HepG2 (cell line): ENCODE data around the gene KANSL1L. TPM values are rescaled to one million over a fixed set of nuclear protein-coding genes. Genes with fewer than 3 reads are reported as not detected.

Experiments used
- KMT2A ChIP-seq: sonication (generic); formaldehyde crosslinking; IDR thresholded peaks from 2 replicates; pipeline ENCODE4 v1.4.0; 2020; ENCODE audit warnings: missing genetic modification reagents
- LBX2 ChIP-seq: sonication (generic); formaldehyde crosslinking; IDR thresholded peaks from 2 replicates; pipeline ENCODE4 v1.5.0; 2020; ENCODE audit warnings: missing genetic modification reagents, mild to moderate bottlenecking, borderline replicate concordance
- NFAT5 ChIP-seq: sonication (generic); formaldehyde crosslinking; IDR thresholded peaks from 2 replicates; pipeline ENCODE4 v1.4.0; 2020; ENCODE audit warnings: missing genetic modification reagents
- NR1H2 ChIP-seq: sonication (generic); formaldehyde crosslinking; IDR thresholded peaks from 2 replicates; pipeline ENCODE4 v1.8.1; 2022; ENCODE audit warnings: low read depth, missing genetic modification reagents, borderline replicate concordance
- NR2F6 ChIP-seq, 2 experiments: IDR thresholded peaks; 2 replicates each; pipeline ENCODE4 v1.6.1; 2016; ENCODE audit warnings: antibody characterized with exemption in 1 of 2, mild to moderate bottlenecking in 1 of 2
- PHF20 ChIP-seq: sonication (generic); formaldehyde crosslinking; IDR thresholded peaks from 2 replicates; pipeline ENCODE4 v1.5.0; 2020; ENCODE audit warnings: mild to moderate bottlenecking, missing genetic modification reagents
- TEAD3 ChIP-seq: optimal IDR thresholded peaks from 2 replicates; pipeline ENCODE3; 2016; ENCODE audit warnings: borderline replicate concordance
- ZNF335 ChIP-seq: sonication (generic); formaldehyde crosslinking; IDR thresholded peaks from 2 replicates; pipeline ENCODE4 v1.4.0; 2020; ENCODE audit warnings: missing genetic modification reagents
- ZNF337 ChIP-seq: sonication (generic); formaldehyde crosslinking; IDR thresholded peaks from 2 replicates; pipeline ENCODE4 v1.5.1; 2020; ENCODE audit warnings: missing genetic modification reagents, low read depth, mild to moderate bottlenecking, borderline replicate concordance
- ZNF33A ChIP-seq: sonication (generic); formaldehyde crosslinking; IDR thresholded peaks from 2 replicates; pipeline ENCODE4 v1.5.1; 2020; ENCODE audit warnings: missing genetic modification reagents, mild to moderate bottlenecking, moderate library complexity, borderline replicate concordance
- ZNF354B ChIP-seq: sonication (generic); formaldehyde crosslinking; IDR thresholded peaks from 2 replicates; pipeline ENCODE4 v1.8.0; 2022; ENCODE audit warnings: mild to moderate bottlenecking, missing genetic modification reagents
- ZNF7 ChIP-seq: IDR thresholded peaks from 2 replicates; pipeline ENCODE4 v1.6.1; 2016; ENCODE audit warnings: missing biosample characterization, missing genetic modification reagents
- polyA plus RNA-seq, 8 experiments: library from polyadenylated mRNA; depleted of rRNA in 3 of 8; stranded (reverse) in 7 of 8; unstranded in 1 of 8; fragments of >200 nt; fragmentation: Illumina TruSeq in 4 of 8; extraction: Trizol in 4 of 8; gene quantifications; 2 replicates each; pipeline versions ENCODE4 v1.2.1 to v1.2.3, GENCODE V29; 2011 to 2016; ENCODE audit warnings: low read depth in 4 of 8, missing spikeins in 1 of 8, mixed read lengths in 1 of 8; ENCODE audit not compliant: insufficient read depth in 1 of 8
- total RNA-seq, 5 experiments: library from RNA; depleted of rRNA; stranded (reverse); fragments of >200 nt; fragmentation: Illumina TruSeq; extraction: Trizol; gene quantifications; 2 replicates each; pipeline ENCODE4 v1.2.3, GENCODE V29; 2016; ENCODE audit warnings: low read depth in 1 of 5
- TF ChIP-seq, protein P1 (sequence below): sonication (generic); formaldehyde crosslinking; IDR thresholded peaks from 2 replicates; pipeline ENCODE4 v1.9.0; 2021; ENCODE audit warnings: missing genetic modification reagents, borderline replicate concordance

The KANSL1L gene
- total and polyA plus RNA-seq, 2 of the 13 experiments (the other 11 are each of a cell fraction or from before 2014, with no cell fraction given): 5.4 to 10.3 TPM

DNA sequence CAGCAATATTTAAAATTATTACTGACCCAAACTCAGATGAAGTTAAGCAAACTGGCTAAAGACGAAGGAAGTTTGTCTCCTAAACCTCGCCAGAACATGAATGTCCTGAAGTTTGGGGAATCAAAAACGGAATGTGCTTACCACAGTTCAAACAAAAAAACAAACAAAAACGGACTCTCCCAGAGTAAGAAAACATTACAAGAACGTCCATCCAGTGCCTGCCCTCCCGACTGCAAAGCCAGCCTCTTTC lies 1.1 kb downstream of the KANSL1L start (continued):
- TF ChIP-seq TEAD3 (CRISPR knock-in tag) (no peak), NFAT5 (CRISPR knock-in tag) (no peak), ZNF354B (CRISPR knock-in tag) (no peak), KMT2A (CRISPR knock-in tag) (no peak; the same call in 1 of the 2 replicates), ZNF335 (no peak), NR2F6 (IDR thresholded peaks at IDR 0.05) (no peak), NR2F6 (CRISPR knock-in tag; IDR thresholded peaks at IDR 0.05) (no peak), PHF20 (CRISPR knock-in tag) (0 out of 2 replicates have a peak, but pooled peaks have one; percentile 18), NR1H2 (CRISPR knock-in tag) (no peak), ZNF33A (CRISPR knock-in tag) (peak; percentile 77; the same call in 1 of the 2 replicates), ZNF7 (CRISPR knock-in tag) (no peak), ZNF337 (CRISPR knock-in tag) (no peak), LBX2 (CRISPR knock-in tag) (no peak)
- TF ChIP-seq, protein P1, sequence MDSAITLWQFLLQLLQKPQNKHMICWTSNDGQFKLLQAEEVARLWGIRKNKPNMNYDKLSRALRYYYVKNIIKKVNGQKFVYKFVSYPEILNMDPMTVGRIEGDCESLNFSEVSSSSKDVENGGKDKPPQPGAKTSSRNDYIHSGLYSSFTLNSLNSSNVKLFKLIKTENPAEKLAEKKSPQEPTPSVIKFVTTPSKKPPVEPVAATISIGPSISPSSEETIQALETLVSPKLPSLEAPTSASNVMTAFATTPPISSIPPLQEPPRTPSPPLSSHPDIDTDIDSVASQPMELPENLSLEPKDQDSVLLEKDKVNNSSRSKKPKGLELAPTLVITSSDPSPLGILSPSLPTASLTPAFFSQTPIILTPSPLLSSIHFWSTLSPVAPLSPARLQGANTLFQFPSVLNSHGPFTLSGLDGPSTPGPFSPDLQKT (CRISPR knock-in tag): no peak
